Spleen (tissue), 7 donors: ENCODE measurements around the gene SHANK1.

Experiments used
- POLR2A ChIP-seq, 3 donors: fragments of 450-650 bp; IDR thresholded peaks; one replicate each; pipeline ENCODE4 v1.5.1; 2017; ENCODE audit warnings: antibody characterized with exemption in 3 of 3, mild to moderate bottlenecking in 1 of 3
- POLR2AphosphoS5 ChIP-seq, 3 donors: sonication (generic); formaldehyde crosslinking; IDR thresholded peaks; one replicate each; pipeline ENCODE4 v1.5.1; 2017; ENCODE audit warnings: antibody characterized with exemption in 3 of 3
- TF ChIP-seq, protein P1 (sequence below), 11 experiments: fragments of 200-600 bp in 7 of 11; fragments of 450-650 bp in 4 of 11; sonication (generic) in 4 of 11; IDR thresholded peaks in 8 of 11; conservative IDR thresholded peaks in 3 of 11; 1 replicate in 7 of 11; 2 replicates in 4 of 11; pipeline versions ENCODE4 v1.4.0 to v1.8.0; 2016 to 2021; ENCODE audit warnings: antibody characterized with exemption in 11 of 11, inconsistent platforms in 4 of 11, mild to moderate bottlenecking in 1 of 11
- donor health status: DM: no; HTN: no; CAD: no; lungs with moderate emphysema.
- donor health status: DM: no; HTN: no; CAD: no.
- donor health status: DM: no; HTN: no; CAD: no.

DNA sequence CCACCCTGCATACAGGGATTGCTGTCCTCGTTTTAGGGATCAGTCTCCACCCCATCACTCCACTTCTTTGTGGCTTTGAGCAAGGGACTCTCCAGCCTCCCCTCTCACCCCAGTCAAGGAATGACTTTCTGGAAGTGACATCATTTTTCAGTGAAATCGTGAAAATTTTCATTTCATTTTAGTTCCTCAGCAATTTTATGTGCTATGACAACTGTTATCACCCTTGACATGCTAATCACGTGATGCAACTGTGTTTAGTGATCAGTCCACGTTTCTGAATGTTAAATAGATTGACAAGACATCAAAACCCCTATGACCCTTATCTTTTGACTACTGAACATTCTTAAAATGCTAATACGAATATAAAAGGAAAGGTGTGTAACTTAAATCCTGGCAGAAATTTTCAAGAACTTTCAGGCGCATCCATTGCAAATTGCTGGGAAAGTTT lies 62.4 kb downstream of the SHANK1 start:
- TF ChIP-seq, protein P1, sequence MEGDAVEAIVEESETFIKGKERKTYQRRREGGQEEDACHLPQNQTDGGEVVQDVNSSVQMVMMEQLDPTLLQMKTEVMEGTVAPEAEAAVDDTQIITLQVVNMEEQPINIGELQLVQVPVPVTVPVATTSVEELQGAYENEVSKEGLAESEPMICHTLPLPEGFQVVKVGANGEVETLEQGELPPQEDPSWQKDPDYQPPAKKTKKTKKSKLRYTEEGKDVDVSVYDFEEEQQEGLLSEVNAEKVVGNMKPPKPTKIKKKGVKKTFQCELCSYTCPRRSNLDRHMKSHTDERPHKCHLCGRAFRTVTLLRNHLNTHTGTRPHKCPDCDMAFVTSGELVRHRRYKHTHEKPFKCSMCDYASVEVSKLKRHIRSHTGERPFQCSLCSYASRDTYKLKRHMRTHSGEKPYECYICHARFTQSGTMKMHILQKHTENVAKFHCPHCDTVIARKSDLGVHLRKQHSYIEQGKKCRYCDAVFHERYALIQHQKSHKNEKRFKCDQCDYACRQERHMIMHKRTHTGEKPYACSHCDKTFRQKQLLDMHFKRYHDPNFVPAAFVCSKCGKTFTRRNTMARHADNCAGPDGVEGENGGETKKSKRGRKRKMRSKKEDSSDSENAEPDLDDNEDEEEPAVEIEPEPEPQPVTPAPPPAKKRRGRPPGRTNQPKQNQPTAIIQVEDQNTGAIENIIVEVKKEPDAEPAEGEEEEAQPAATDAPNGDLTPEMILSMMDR (IDR thresholded peaks at IDR 0.05 in 8 of 11, conservative IDR thresholded peaks at IDR 0.05 in 3 of 11), result no peak
- TF ChIP-seq POLR2A (IDR thresholded peaks at IDR 0.05) (no peak), POLR2AphosphoS5 (IDR thresholded peaks at IDR 0.05) (no peak)
